OCI-LY1 (cell line): ENCODE measurements around the gene MRPL41.

Experiments used
- H2AFZ ChIP-seq: fragments of 200-600 bp; sonication (generic), shearing (Covaris generic); 2 replicates; pipeline ENCODE4 v1.6.0; 2014; ENCODE audit warnings: antibody characterized with exemption, mild to moderate bottlenecking, low read length
- H3F3A ChIP-seq: fragments of 200-600 bp; sonication (generic), shearing (Covaris generic); 2 replicates; pipeline ENCODE4 v1.6.0; 2014; ENCODE audit warnings: mild to moderate bottlenecking, antibody characterized with exemption, low read length, moderate library complexity; ENCODE audit not compliant: insufficient read depth
- H3K27ac ChIP-seq: fragments of 200-600 bp; sonication (generic); 2 replicates; pipeline ENCODE4 v1.5.1; 2014; ENCODE audit warnings: low read length, mixed run types, mild to moderate bottlenecking, low read depth; ENCODE audit not compliant: poor library complexity, severe bottlenecking
- H3K27me3 ChIP-seq: fragments of 200-600 bp; sonication (generic); 2 replicates; pipeline ENCODE4 v1.6.0; 2014; ENCODE audit warnings: antibody characterized with exemption, mild to moderate bottlenecking, low read length, moderate library complexity; ENCODE audit not compliant: insufficient read depth
- H3K36me3 ChIP-seq: fragments of 200-600 bp; sonication (generic); 2 replicates; pipeline ENCODE4 v1.6.1; 2014; ENCODE audit warnings: mild to moderate bottlenecking, antibody characterized with exemption, low read length, moderate library complexity, mixed read lengths; ENCODE audit not compliant: insufficient read depth
- H3K4me1 ChIP-seq: fragments of 200-600 bp; sonication (generic); 2 replicates; pipeline ENCODE4 v1.5.1; 2014; ENCODE audit warnings: mild to moderate bottlenecking, low read length, moderate library complexity; ENCODE audit not compliant: insufficient read depth, severe bottlenecking
- H3K4me2 ChIP-seq: fragments of 200-600 bp; sonication (generic), shearing (Covaris generic); 2 replicates; pipeline ENCODE4 v1.6.1; 2014; ENCODE audit warnings: low read length
- H3K4me3 ChIP-seq: fragments of 200-600 bp; sonication (generic); 2 replicates; pipeline ENCODE4 v1.5.1; 2014; ENCODE audit warnings: low read length, low read depth, mild to moderate bottlenecking, mixed read lengths; ENCODE audit not compliant: poor library complexity, severe bottlenecking
- H3K79me2 ChIP-seq: fragments of 200-600 bp; shearing (Covaris generic); 2 replicates; pipeline ENCODE4 v1.6.1; 2016; ENCODE audit warnings: mixed run types, low read length, mixed read lengths; ENCODE audit not compliant: insufficient read depth
- H3K9ac ChIP-seq: fragments of 200-600 bp; sonication (generic), shearing (Covaris generic); 2 replicates; pipeline ENCODE4 v1.6.1; 2014; ENCODE audit warnings: mild to moderate bottlenecking, low read length, mixed read lengths
- H3K9me2 ChIP-seq: fragments of 200-600 bp; sonication (generic), shearing (Covaris generic); 2 replicates; pipeline ENCODE4 v1.6.1; 2014; ENCODE audit warnings: low read depth, mild to moderate bottlenecking, low read length, mixed read lengths
- H3K9me3 ChIP-seq: fragments of 200-600 bp; shearing (Covaris generic); 2 replicates; pipeline ENCODE4 v1.6.1; 2014; ENCODE audit warnings: low read length, mixed read lengths
- H4K20me1 ChIP-seq: fragments of 200-600 bp; sonication (generic), shearing (Covaris generic); 2 replicates; pipeline ENCODE4 v1.6.0; 2016; ENCODE audit warnings: mild to moderate bottlenecking, low read length; ENCODE audit not compliant: insufficient read depth
- CTCF ChIP-seq: fragments of 200-600 bp; sonication (generic), shearing (Covaris generic); IDR thresholded peaks from 2 replicates; pipeline ENCODE4 v1.5.1; 2017; ENCODE audit warnings: mild to moderate bottlenecking, antibody characterized with exemption, low read length, moderate library complexity, mixed read lengths
- EZH2 ChIP-seq: fragments of 200-600 bp; sonication (generic), shearing (Covaris generic); IDR thresholded peaks from 2 replicates; pipeline ENCODE4 v1.8.0; 2017; ENCODE audit warnings: borderline replicate concordance, mixed run types, mild to moderate bottlenecking, antibody characterized with exemption, low read length, moderate library complexity, mixed read lengths

The MRPL41 gene

GRCh38 chr9:137583957-137584356 lies 32.3 kb downstream of the MRPL41 start:
- Histone ChIP-seq H3K27me3 (no peaks in the 10 kb centered on the region), H3K4me2 (no peak overlapping the region), H3F3A (no peaks in the 10 kb centered on the region), H3K4me1 (peaks cover 22% of the 10 kb centered on the region), H3K36me3 (peaks cover 81% of the 10 kb centered on the region), H3K9ac (no peak overlapping the region), H3K9me3 (no peaks in the 10 kb centered on the region), H3K79me2 (no peaks in the 10 kb centered on the region; the same call in 1 of the 2 replicates), H2AFZ (no peak overlapping the region), H3K4me3 (no peak overlapping the region), H3K9me2 (no peaks in the 10 kb centered on the region), H4K20me1 (no peaks in the 10 kb centered on the region), H3K27ac (no peak overlapping the region)
- no peak for TF ChIP-seq CTCF

- Histone ChIP-seq H3K27me3 (no peaks in the 10 kb centered on the region; the same call in 1 of the 2 replicates), H2AFZ (no peak overlapping the region), H3K4me2 (no peak overlapping the region), H4K20me1 (no peaks in the 10 kb centered on the region), H3K4me3 (no peak overlapping the region), H3F3A (no peaks in the 10 kb centered on the region), H3K9me3 (no peaks in the 10 kb centered on the region), H3K79me2 (no peaks in the 10 kb centered on the region; the same call in 1 of the 2 replicates), H3K36me3 (peaks cover 71% of the 10 kb centered on the region), H3K9me2 (no peaks in the 10 kb centered on the region), H3K27ac (no peak overlapping the region), H3K9ac (no peak overlapping the region), H3K4me1 (peaks cover 19% of the 10 kb centered on the region)
- TF ChIP-seq CTCF, result no peak
- TF ChIP-seq EZH2, result no peak
These were observed 35.2 kb downstream of the MRPL41 start for GRCh38 chr9:137586854-137587253.

DNA sequence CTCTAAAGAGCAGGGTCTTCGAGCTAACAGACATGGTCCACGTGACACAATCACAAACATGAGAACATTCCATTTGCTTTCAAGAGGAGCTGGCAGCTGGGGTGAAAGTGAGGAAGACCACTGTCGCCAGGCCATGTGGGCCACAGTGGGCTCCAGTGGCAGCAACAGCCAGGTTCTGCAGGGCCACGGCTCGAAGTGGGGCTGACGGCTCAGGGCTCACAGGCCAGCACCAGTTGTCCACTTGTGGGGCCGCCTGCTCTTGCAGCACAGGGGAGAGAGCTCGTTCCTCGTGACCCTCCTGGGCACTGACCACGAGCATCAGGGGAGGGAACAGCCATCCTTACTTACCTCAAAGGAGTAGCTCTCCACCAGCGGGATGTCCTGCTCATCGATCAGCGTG lies 36.6 kb downstream of the MRPL41 start:
- H3K4me2 ChIP-seq, result no peak overlapping the region
- no peak overlapping the region for H3K4me3 ChIP-seq
- no peaks in the 10 kb centered on the region for H3K9me2 ChIP-seq
- peak overlapping the region; percentile 41 for H3K27ac ChIP-seq
- H3K79me2 ChIP-seq, result no peaks in the 10 kb centered on the region; the same call in 1 of the 2 replicates
- H3K9ac ChIP-seq, result no peak overlapping the region; the same call in 1 of the 2 replicates
- no peaks in the 10 kb centered on the region for H4K20me1 ChIP-seq
- TF ChIP-seq CTCF (no peak), EZH2 (no peak)
- peaks cover 24% of the 10 kb centered on the region for H3K4me1 ChIP-seq
- H3F3A ChIP-seq, result no peaks in the 10 kb centered on the region
- H3K9me3 ChIP-seq, result no peaks in the 10 kb centered on the region
- H3K27me3 ChIP-seq, result no peaks in the 10 kb centered on the region; the same call in 1 of the 2 replicates
- no peak overlapping the region for H2AFZ ChIP-seq
- peaks cover 57% of the 10 kb centered on the region for H3K36me3 ChIP-seq
